H1 (cell line): ENCODE data around the gene RPS4Y2. TPM values are rescaled to one million over a fixed set of nuclear protein-coding genes. Genes with fewer than 3 reads are reported as not detected.

Experiments used
- CTCF ChIA-PET: fragments of 300-600 bp; sonication (Branson Sonifier 250); formaldehyde crosslinking; loops from one replicate; lab custom pipeline; 2021; ENCODE audit not compliant: partially characterized antibody; lab: Charles Lee
- POLR2A ChIA-PET: fragments of 300-600 bp; sonication (Branson Sonifier 250); formaldehyde crosslinking; loops from one replicate; lab custom pipeline; 2021; ENCODE audit warnings: inconsistent platforms; ENCODE audit not compliant: partially characterized antibody; lab: Charles Lee
- DNase-seq, 2 experiments: peaks; one replicate each; pipeline versions ENCODE4 v3.0.0 to v3.0.0-alpha.2; 2010 to 2022; ENCODE audit warnings: low spot score in 2 of 2, low read depth in 1 of 2, mixed read lengths in 1 of 2
- FAIRE-seq: peaks from 2 replicates; lab custom pipeline; 2011; peaks lifted over from hg19 to GRCh38; lab: Jason Lieb, UNC
- H2AFZ ChIP-seq: 2 replicates; pipeline ENCODE4 v1.8.1; 2012; ENCODE audit warnings: low read length, inconsistent platforms
- H2AK5ac ChIP-seq: 2 replicates; pipeline ENCODE4 v1.6.1; 2013; ENCODE audit warnings: low read depth, low read length
- H2BK120ac ChIP-seq: replicated peaks from 2 replicates; pipeline ENCODE3; 2013; ENCODE audit warnings: low read depth, low read length, inconsistent platforms
- H2BK12ac ChIP-seq: 2 replicates; pipeline ENCODE4 v1.6.1; 2013; ENCODE audit warnings: low read depth, low read length
- H2BK15ac ChIP-seq: 2 replicates; pipeline ENCODE4 v1.6.1; 2013; ENCODE audit warnings: low read length
- H2BK20ac ChIP-seq: 2 replicates; pipeline ENCODE4 v1.6.1; 2013; ENCODE audit warnings: low read length
- H2BK5ac ChIP-seq: 2 replicates; pipeline ENCODE4 v1.6.1; 2013; ENCODE audit warnings: low read depth, low read length
- H3K14ac ChIP-seq: 2 replicates; pipeline ENCODE4 v1.6.1; 2013; ENCODE audit warnings: inconsistent platforms; ENCODE audit not compliant: insufficient read length
- H3K18ac ChIP-seq: 2 replicates; pipeline ENCODE4 v1.6.1; 2013; ENCODE audit warnings: low read length; ENCODE audit errors: extremely low read depth
- H3K23ac ChIP-seq: 2 replicates; pipeline ENCODE4 v1.6.1; 2013; ENCODE audit warnings: inconsistent platforms; ENCODE audit not compliant: insufficient read length
- H3K23me2 ChIP-seq: 2 replicates; pipeline ENCODE4 v1.6.1; 2013; ENCODE audit warnings: low read depth, low read length
- H3K27ac ChIP-seq: 2 replicates; pipeline ENCODE4 v1.6.1; 2011; ENCODE audit warnings: low read depth, low read length, inconsistent platforms
- H3K27me3 ChIP-seq, 4 experiments: replicated peaks in 1 of 4; 1 replicate in 1 of 4; 2 replicates in 3 of 4; pipeline versions ENCODE4 v1.6.1 to v1.8.1; 2011 to 2013; ENCODE audit warnings: low read length in 3 of 4, mild to moderate bottlenecking in 3 of 4, inconsistent platforms in 2 of 4, mixed read lengths in 2 of 4, moderate library complexity in 1 of 4; ENCODE audit not compliant: control insufficient read depth in 3 of 4, insufficient read depth in 3 of 4; ENCODE audit errors: extremely low read depth in 1 of 4
- H3K36me3 ChIP-seq, 4 experiments: 2 replicates each; pipeline versions ENCODE4 v1.6.1 to v1.8.1; 2011 to 2013; ENCODE audit warnings: mild to moderate bottlenecking in 4 of 4, low read length in 3 of 4, moderate library complexity in 2 of 4, control low read depth in 1 of 4, inconsistent platforms in 1 of 4; ENCODE audit not compliant: insufficient read depth in 4 of 4, control insufficient read depth in 2 of 4
- H3K4ac ChIP-seq: replicated peaks from 2 replicates; pipeline ENCODE3; 2013; ENCODE audit warnings: low read length, low read depth, mixed read lengths, inconsistent platforms; ENCODE audit not compliant: insufficient read length
- H3K4me1 ChIP-seq, 4 experiments: replicated peaks in 1 of 4; 1 replicate in 1 of 4; 2 replicates in 3 of 4; pipeline versions ENCODE4 v1.6.1 to v1.8.1; 2011 to 2013; ENCODE audit warnings: low read length in 3 of 4, inconsistent platforms in 2 of 4, mixed read lengths in 1 of 4; ENCODE audit not compliant: insufficient read depth in 4 of 4, control insufficient read depth in 3 of 4
- H3K4me2 ChIP-seq, 2 experiments: 2 replicates each; pipeline versions ENCODE4 v1.6.1 to v1.8.1; 2011 to 2013; ENCODE audit warnings: low read depth in 2 of 2, low read length in 2 of 2, control low read depth in 1 of 2, inconsistent platforms in 1 of 2, mild to moderate bottlenecking in 1 of 2; ENCODE audit not compliant: insufficient read depth in 1 of 2
- H3K4me3 ChIP-seq, 4 experiments: fragments of 200-600, 300-600 bp in 1 of 4; sonication (generic), shearing (Covaris generic), sonication (Bioruptor Twin) in 1 of 4; 2 replicates each; pipeline versions ENCODE4 v1.5.1 to v1.8.1; 2011 to 2016; ENCODE audit warnings: low read length in 4 of 4, low read depth in 3 of 4, control low read depth in 2 of 4, inconsistent platforms in 2 of 4, mild to moderate bottlenecking in 2 of 4, mixed read lengths in 1 of 4, moderate library complexity in 1 of 4; ENCODE audit not compliant: insufficient read depth in 2 of 4; ENCODE audit errors: extremely low read depth in 1 of 4
- H3K56ac ChIP-seq: replicated peaks from 2 replicates; pipeline ENCODE3; 2013; ENCODE audit warnings: low read depth, mild to moderate bottlenecking, mixed read lengths, low read length, inconsistent platforms; ENCODE audit not compliant: insufficient read length
- H3K79me1 ChIP-seq: 2 replicates; pipeline ENCODE4 v1.6.1; 2013; ENCODE audit warnings: low read depth, low read length, control low read depth
- H3K79me2 ChIP-seq, 2 experiments: 2 replicates each; pipeline versions ENCODE4 v1.6.1 to v1.8.1; 2012 to 2013; ENCODE audit warnings: low read length in 2 of 2, mild to moderate bottlenecking in 2 of 2, inconsistent platforms in 1 of 2; ENCODE audit not compliant: insufficient read depth in 2 of 2, control insufficient read depth in 1 of 2
- H3K9ac ChIP-seq, 4 experiments: replicated peaks in 1 of 4; 1 replicate in 1 of 4; 2 replicates in 3 of 4; pipeline versions ENCODE4 v1.6.1 to v1.8.1; 2011 to 2013; ENCODE audit warnings: low read depth in 3 of 4, low read length in 3 of 4, control low read depth in 2 of 4, mild to moderate bottlenecking in 2 of 4, moderate library complexity in 2 of 4, inconsistent platforms in 1 of 4; ENCODE audit errors: extremely low read depth in 1 of 4
- H3K9me3 ChIP-seq, 2 experiments: 2 replicates each; pipeline versions ENCODE4 v1.6.1 to v1.8.1; 2012 to 2013; ENCODE audit warnings: mild to moderate bottlenecking in 2 of 2, moderate library complexity in 2 of 2, control low read depth in 1 of 2, inconsistent platforms in 1 of 2, low read depth in 1 of 2, low read length in 1 of 2, mixed read lengths in 1 of 2; ENCODE audit not compliant: insufficient read depth in 2 of 2
- H4K20me1 ChIP-seq, 2 experiments: replicated peaks in 1 of 2; 2 replicates each; pipeline versions ENCODE3 to v1.8.1; 2011 to 2013; ENCODE audit warnings: inconsistent platforms in 2 of 2, low read length in 2 of 2, mild to moderate bottlenecking in 1 of 2; ENCODE audit not compliant: insufficient read depth in 2 of 2, control insufficient read depth in 1 of 2
- H4K5ac ChIP-seq: 2 replicates; pipeline ENCODE4 v1.6.1; 2013; ENCODE audit warnings: low read length, low read depth, mixed read lengths, inconsistent platforms; ENCODE audit not compliant: insufficient read length
- H4K8ac ChIP-seq: 2 replicates; pipeline ENCODE4 v1.8.0; 2013; ENCODE audit warnings: mild to moderate bottlenecking, moderate library complexity, low read length, inconsistent platforms; ENCODE audit not compliant: insufficient read depth; ENCODE audit errors: extremely low read depth
- H4K91ac ChIP-seq: replicated peaks from 2 replicates; pipeline ENCODE3; 2013; ENCODE audit warnings: low read length, mixed read lengths, inconsistent platforms; ENCODE audit not compliant: insufficient read length
- ASH2L ChIP-seq: fragments of 200-600, 300-600 bp; sonication (generic); IDR thresholded peaks from one replicate; pipeline ENCODE4 v1.7.1; 2017; ENCODE audit warnings: low read length
- BCL11A ChIP-seq, 2 experiments: IDR thresholded peaks; one replicate each; pipeline ENCODE4 v1.6.1; 2011; ENCODE audit warnings: low read depth in 2 of 2, low read length in 2 of 2, mild to moderate bottlenecking in 2 of 2
- BRCA1 ChIP-seq: IDR thresholded peaks from 2 replicates; pipeline ENCODE4 v1.6.1; 2012; ENCODE audit warnings: low read depth, low read length, improper control_type of control experiment
- CBX5 ChIP-seq: fragments of 300-800, 300-1000 bp; sonication (generic); IDR thresholded peaks from 2 replicates; pipeline ENCODE4 v1.7.1; 2016; ENCODE audit warnings: antibody characterized with exemption, low read length, low read depth
- CREB1 ChIP-seq: IDR thresholded peaks from 2 replicates; pipeline ENCODE4 v1.6.1; 2012; ENCODE audit warnings: inconsistent platforms
- GTF2F1 ChIP-seq: IDR thresholded peaks from 2 replicates; pipeline ENCODE4 v1.6.1; 2012; ENCODE audit warnings: low read depth, low read length, improper control_type of control experiment, borderline replicate concordance
- KDM5A ChIP-seq: fragments of 200-600 bp; IDR thresholded peaks from 2 replicates; pipeline ENCODE4 v1.7.1; 2012; ENCODE audit warnings: mild to moderate bottlenecking, low read length, inconsistent platforms, mixed read lengths
- NANOG ChIP-seq: IDR thresholded peaks from 2 replicates; pipeline ENCODE4 v1.6.1; 2011; ENCODE audit warnings: low read length, low read depth, mild to moderate bottlenecking, inconsistent platforms; ENCODE audit not compliant: insufficient read depth, poor library complexity, severe bottlenecking
- NRF1 ChIP-seq: IDR thresholded peaks from 2 replicates; pipeline ENCODE4 v1.6.1; 2011; ENCODE audit warnings: mild to moderate bottlenecking, low read depth, low read length, improper control_type of control experiment
- SAP30 ChIP-seq: fragments of 300-600 bp; sonication (generic); IDR thresholded peaks from 2 replicates; pipeline ENCODE4 v1.7.1; 2012; ENCODE audit warnings: low read length, moderate library complexity, mild to moderate bottlenecking, inconsistent platforms; ENCODE audit not compliant: insufficient read depth, insufficient replicate concordance
- SIN3A ChIP-seq, 2 experiments: IDR thresholded peaks in 1 of 2; conservative IDR thresholded peaks in 1 of 2; 2 replicates each; pipeline ENCODE4 v1.6.1; 2011 to 2012; ENCODE audit warnings: low read length in 2 of 2, improper control_type of control experiment in 1 of 2, low read depth in 1 of 2, mild to moderate bottlenecking in 1 of 2
- TBP ChIP-seq: IDR thresholded peaks from 2 replicates; pipeline ENCODE4 v1.6.1; 2011; ENCODE audit warnings: low read depth, low read length, improper control_type of control experiment
- TEAD4 ChIP-seq: IDR thresholded peaks from 2 replicates; pipeline ENCODE4 v1.6.1; 2012; ENCODE audit warnings: low read depth, low read length, inconsistent platforms, mixed read lengths
- ZNF274 ChIP-seq: IDR thresholded peaks from 2 replicates; pipeline ENCODE4 v1.7.0; 2012; ENCODE audit warnings: low read length, borderline replicate concordance; ENCODE audit errors: extremely low read depth
- WGBS, 2 experiments: shearing (Covaris generic) in 1 of 2; methylation state at CpG; one replicate each; pipeline versions ENCODE4 v1.1.6 to v1.1.7; 2013 to 2015; ENCODE audit warnings: low lambda C conversion rate in 2 of 2, mixed read lengths in 2 of 2, inconsistent platforms in 1 of 2, low coverage in 1 of 2, missing lambda C conversion rate in 1 of 2; ENCODE audit not compliant: insufficient replicate concordance in 2 of 2, insufficient coverage in 1 of 2, insufficient read length in 1 of 2; ENCODE audit errors: extremely low coverage in 1 of 2, missing lambda C conversion rate in 1 of 2; 5-methylcytosine and 5-hydroxymethylcytosine counted together
- polyA plus RNA-seq, 7 experiments: library from polyadenylated mRNA; depleted of rRNA in 3 of 7; stranded (reverse) in 5 of 7; unstranded in 2 of 7; fragments of >200 nt in 5 of 7; fragments of 200-250 nt in 2 of 7; gene quantifications; 1 replicate in 5 of 7; 2 replicates in 1 of 7; 4 replicates in 1 of 7; pipeline versions ENCODE4 v1.2.1 to v1.2.3, GENCODE V29; 2011 to 2013; ENCODE audit warnings: missing spikeins in 2 of 7, mixed read lengths in 2 of 7
- total RNA-seq: library from RNA; stranded (reverse); fragmentation: NEBNext Ultra II Directional; extraction: Animal tissue kit (Norgen Biotek cat#: 25700); gene quantifications from 2 replicates; pipeline ENCODE4 v1.2.1, GENCODE V29; 2021
- TF ChIP-seq, protein P1 (sequence below): IDR thresholded peaks from 2 replicates; pipeline ENCODE4 v1.6.1; 2011; ENCODE audit warnings: low read depth, mild to moderate bottlenecking, low read length; ENCODE audit not compliant: insufficient read depth

Gene RPS4Y2
- total and polyA plus RNA-seq, 2 of the 8 experiments (the other 6 are each of a cell fraction or from before 2014, with no cell fraction given): not detected

- Histone ChIP-seq H3K56ac (no peak overlapping the region), H4K91ac (no peak overlapping the region), H3K4me1 (no peaks in the 10 kb centered on the region), H3K4ac (no peak overlapping the region), H3K9me3 (peaks cover 17 to 57% of the 10 kb centered on the region in 2 experiments), H3K18ac (no peak overlapping the region), H3K79me1 (no peaks in the 10 kb centered on the region), H4K8ac (no peak overlapping the region), H3K23ac (no peak overlapping the region), H3K27me3 (no peaks in the 10 kb centered on the region), H2BK20ac (no peak overlapping the region), H3K79me2 (no peaks in the 10 kb centered on the region), H3K27ac (no peak overlapping the region), H4K20me1 (no peaks in the 10 kb centered on the region), H3K4me2 (no peak overlapping the region), H3K4me3 (no peak overlapping the region), H4K5ac (no peak overlapping the region), H3K9ac (no peak overlapping the region), H3K23me2 (no peaks in the 10 kb centered on the region), H3K36me3 (no peaks in the 10 kb centered on the region), H2BK5ac (no peak overlapping the region), H2AK5ac (no peak overlapping the region), H2BK120ac (no peak overlapping the region), H2AFZ (no peak overlapping the region), H2BK12ac (no peak overlapping the region), H3K14ac (no peak overlapping the region), H2BK15ac (no peak overlapping the region)
- POLR2A ChIA-PET: no interaction called here
- FAIRE-seq (no peak), DNase-seq (no peak)
- WGBS, 2 experiments: 70% methylated on average over 3 of the region's 4 CpGs; no CpG with 5 or more reads in 1 of the 2 experiments
- CTCF ChIA-PET: no interaction called here
- TF ChIP-seq, protein P1, sequence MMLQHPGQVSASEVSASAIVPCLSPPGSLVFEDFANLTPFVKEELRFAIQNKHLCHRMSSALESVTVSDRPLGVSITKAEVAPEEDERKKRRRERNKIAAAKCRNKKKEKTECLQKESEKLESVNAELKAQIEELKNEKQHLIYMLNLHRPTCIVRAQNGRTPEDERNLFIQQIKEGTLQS: no peak
- TF ChIP-seq CBX5: no peak
- no peak for TF ChIP-seq NANOG
- TF ChIP-seq TBP: no peak
- no peak for TF ChIP-seq KDM5A
- TF ChIP-seq ASH2L: no peak
- TF ChIP-seq BCL11A (IDR thresholded peaks at IDR 0.05; ENCODE audit: low read depth in 2 of 2, low read length in 2 of 2): no peak
- no peak for TF ChIP-seq SAP30
- no peak for TF ChIP-seq BRCA1
- TF ChIP-seq ZNF274: no peak
- no peak for TF ChIP-seq CREB1
- no peak for TF ChIP-seq GTF2F1
- TF ChIP-seq SIN3A (conservative IDR thresholded peaks at IDR 0.05 in 1 of 2, IDR thresholded peaks at IDR 0.05 in 1 of 2; ENCODE audit: low read depth in 1 of 2, low read length in 2 of 2): no peak
- no peak for TF ChIP-seq TEAD4
- TF ChIP-seq NRF1: no peak
These were observed 15.3 kb upstream of the RPS4Y2 start for GRCh38 chrY:20740609-20741008.
